ENCODE results near the gene LYPD1.

GRCh38 chr2:132595186-132595585 is 74.8 kb downstream of the LYPD1 start:
- TF ChIP-seq CTCF (conservative IDR thresholded peaks at IDR 0.05; ENCODE audit: low read depth in 2 of 2): no peak
- no peak for TF ChIP-seq NANOG (IDR thresholded peaks at IDR 0.05; ENCODE audit: borderline replicate concordance)
- TF ChIP-seq EZH2phosphoT487 (IDR thresholded peaks at IDR 0.05; ENCODE audit: unreplicated experiment): no peak
- TF ChIP-seq EZH2 (IDR thresholded peaks at IDR 0.05; ENCODE audit: low read depth, unreplicated experiment): no peak
- TF ChIP-seq POLR2AphosphoS5 (IDR thresholded peaks at IDR 0.05; ENCODE audit: low read depth): no peak
- TF ChIP-seq ZNF114 (CRISPR knock-in tag; IDR thresholded peaks at IDR 0.05): no peak
- TF ChIP-seq ZNF462 (CRISPR knock-in tag; IDR thresholded peaks at IDR 0.05): no peak
- TF ChIP-seq JUNB (IDR thresholded peaks at IDR 0.05; ENCODE audit: unreplicated experiment): no peak
- no peak for TF ChIP-seq REST (IDR thresholded peaks at IDR 0.05; ENCODE audit: unreplicated experiment)
- TF ChIP-seq ETS1 (IDR thresholded peaks at IDR 0.05): no peak
